Naive thymus-derived CD8-positive, alpha-beta T cell (primary cell): ENCODE data around the gene C9orf57. TPM values are rescaled to one million over a fixed set of nuclear protein-coding genes. Genes with fewer than 3 reads are reported as not detected.
"Not testable (repeated sequence)": the region's sequence is repeated elsewhere in the genome, so short reads cannot be mapped to it uniquely, and the experiment has no call there.

Experiments
- ATAC-seq, 2 donors: fragments of 150-1000 bp; cut with Tn5 transposase in 1 of 2; sonication (Bioruptor Pico), chemical (Tn5 transposase) in 1 of 2; 1 replicate in 1 of 2; 2 replicates in 1 of 2; pipeline ENCODE4 v1.10.0; 2021; ENCODE audit warnings: mild to moderate bottlenecking in 2 of 2, moderate library complexity in 2 of 2
- POLR2A ChIA-PET: fragments of 350-600 bp; sonication (Branson Sonifier 250); formaldehyde crosslinking; loops from one replicate; lab custom pipeline; 2021; ENCODE audit warnings: antibody characterized with exemption; lab: Charles Lee
- DNase-seq, 10 donors: peaks; one replicate each; pipeline versions ENCODE4 v3.0.0 to v3.0.0-alpha.2; 2020 to 2022
- H3K27ac Mint-ChIP-seq, 10 donors: one replicate each; pipeline ENCODE4 v1.8.0; 2020 to 2022; ENCODE audit warnings: mild to moderate bottlenecking in 10 of 10, mixed read lengths in 10 of 10, moderate library complexity in 4 of 10, inconsistent platforms in 1 of 10
- H3K27me3 Mint-ChIP-seq, 5 donors: one replicate each; pipeline ENCODE4 v1.8.0; 2021 to 2022; ENCODE audit warnings: mixed read lengths in 5 of 5
- H3K36me3 Mint-ChIP-seq, 3 donors: one replicate each; pipeline ENCODE4 v1.8.0; 2020 to 2022; ENCODE audit warnings: mixed read lengths in 3 of 3, mild to moderate bottlenecking in 2 of 3, inconsistent platforms in 1 of 3
- H3K4me1 Mint-ChIP-seq, 4 donors: one replicate each; pipeline ENCODE4 v1.8.0; 2021 to 2022; ENCODE audit warnings: mixed read lengths in 4 of 4
- H3K4me3 Mint-ChIP-seq, 10 donors: one replicate each; pipeline ENCODE4 v1.8.0; 2020 to 2022; ENCODE audit warnings: mild to moderate bottlenecking in 10 of 10, mixed read lengths in 10 of 10, moderate library complexity in 6 of 10, inconsistent platforms in 1 of 10
- H3K9me3 Mint-ChIP-seq, 9 donors: one replicate each; pipeline ENCODE4 v1.8.0; 2020 to 2022; ENCODE audit warnings: mixed read lengths in 9 of 9, mild to moderate bottlenecking in 3 of 9, inconsistent platforms in 1 of 9, moderate library complexity in 1 of 9
- polyA plus RNA-seq, 3 donors: library from polyadenylated mRNA; unstranded; fragments of 300-500 nt; fragmentation: Illumina TruSeq; gene quantifications; one replicate each; pipeline ENCODE4 v1.2.3, GENCODE V29; 2021
- total RNA-seq, 8 experiments: library from RNA in 2 of 8; stranded (reverse) in 2 of 8; gene quantifications; one replicate each; pipeline ENCODE4 v1.2.3 and lab custom pipeline; 2021 to 2026

C9orf57 gene, protein sequence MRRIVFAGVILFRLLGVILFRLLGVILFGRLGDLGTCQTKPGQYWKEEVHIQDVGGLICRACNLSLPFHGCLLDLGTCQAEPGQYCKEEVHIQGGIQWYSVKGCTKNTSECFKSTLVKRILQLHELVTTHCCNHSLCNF
- total RNA-seq (not detected), polyA plus RNA-seq (not detected), total RNA-seq (lab: John Stamatoyannopoulos, UW) (0 reads per million in 6 experiments)

DNA sequence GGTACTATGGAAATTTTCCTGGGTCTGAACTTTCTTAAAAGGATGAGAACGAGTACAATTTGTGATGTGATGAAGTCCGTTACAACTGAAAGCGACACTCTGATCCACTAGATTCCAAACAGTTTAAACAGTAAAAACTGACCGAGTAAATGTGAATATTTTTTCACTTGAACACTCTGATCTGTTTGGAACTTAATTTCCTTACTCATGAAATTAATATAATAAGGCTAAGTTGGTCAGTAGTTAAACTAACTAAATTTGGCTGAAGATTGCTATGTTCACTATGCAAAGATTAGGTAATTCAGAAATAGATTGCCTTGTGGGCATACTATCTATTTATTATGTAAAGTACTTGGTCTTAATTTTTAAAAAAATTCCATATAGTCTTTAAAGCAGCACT, at the start of gene C9orf57:
TSS of gene C9orf57 (minus strand) at position 101 of the 400 bp plus-strand sequence. CDS start 1,282 bp downstream, outside the sequence.
- ATAC-seq (no peak), DNase-seq (no peak)
- POLR2A ChIA-PET, result no interaction called here
- H3K4me3 Mint-ChIP-seq, result no peak within 1 kb of the TSS
- H3K27me3 Mint-ChIP-seq, result peaks cover 8 to 17% (median 13%) of the 10 kb centered on the region in 5 donors
- no peak within 1 kb of the TSS for H3K27ac Mint-ChIP-seq
- H3K4me1 Mint-ChIP-seq, result no peaks in the 10 kb centered on the region
- H3K36me3 Mint-ChIP-seq, result no peaks in the 10 kb centered on the region
- H3K9me3 Mint-ChIP-seq, result no peaks in the 10 kb centered on the region

DNA sequence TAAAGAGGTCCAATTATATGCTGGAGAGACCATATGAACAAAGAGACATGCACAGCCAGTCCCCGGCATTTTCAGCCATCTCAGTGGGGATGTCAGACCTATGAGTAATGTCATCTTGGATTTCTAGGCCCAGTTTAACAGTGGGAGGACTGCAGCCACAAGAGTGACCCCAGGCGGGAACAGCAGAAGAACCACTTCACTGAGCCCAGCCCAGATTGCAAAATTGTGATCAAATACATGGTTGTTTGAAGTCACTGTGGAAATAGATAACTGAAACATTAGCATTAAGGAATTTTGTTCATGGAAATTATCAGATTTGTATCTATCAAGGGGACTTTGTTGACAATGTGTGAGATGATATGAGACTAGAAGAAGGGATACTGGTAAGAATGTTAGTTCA, 42.1 kb upstream of the C9orf57 start:
- peaks cover 0 to 17% (median 6%) of the 10 kb centered on the region in 9 donors for H3K9me3 Mint-ChIP-seq
- H3K4me3 Mint-ChIP-seq, result no peak overlapping the region
- POLR2A ChIA-PET, result no interaction called here
- no peak for DNase-seq
- no peak overlapping the region for H3K27ac Mint-ChIP-seq
- peaks cover 0 to 3% (median 0%) of the 10 kb centered on the region in 5 donors for H3K27me3 Mint-ChIP-seq
- no peaks in the 10 kb centered on the region for H3K4me1 Mint-ChIP-seq
- ATAC-seq, result no peak
- H3K36me3 Mint-ChIP-seq, result no peaks in the 10 kb centered on the region

DNA sequence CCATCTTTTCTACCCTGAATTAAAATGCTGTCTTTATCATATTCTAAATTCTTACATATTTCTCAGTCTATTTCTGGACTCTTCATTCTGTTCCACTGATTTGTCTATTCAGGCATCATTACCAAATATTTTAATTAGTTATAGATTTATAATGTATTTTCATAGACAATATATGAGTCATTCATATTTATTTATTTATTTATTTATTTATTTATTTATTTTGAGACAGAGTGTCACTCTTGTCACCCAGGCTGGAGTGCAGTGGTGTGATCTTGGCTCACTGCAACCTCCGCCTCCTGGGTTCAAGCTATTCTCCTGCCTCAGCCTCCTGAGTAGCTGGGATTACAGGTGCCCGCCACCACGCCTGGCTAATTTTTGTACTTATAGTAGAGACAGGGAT, 35.1 kb upstream of the C9orf57 start:
- Mint-ChIP-seq H3K9me3 (peaks cover 0 to 28% (median 8%) of the 10 kb centered on the region in 9 donors), H3K27me3 (peaks cover 0 to 29% (median 8%) of the 10 kb centered on the region in 5 donors)
- H3K36me3 Mint-ChIP-seq, H3K4me1 Mint-ChIP-seq, DNase-seq, POLR2A ChIA-PET, H3K27ac Mint-ChIP-seq, ATAC-seq, H3K4me3 Mint-ChIP-seq: not testable (repeated sequence)

DNA sequence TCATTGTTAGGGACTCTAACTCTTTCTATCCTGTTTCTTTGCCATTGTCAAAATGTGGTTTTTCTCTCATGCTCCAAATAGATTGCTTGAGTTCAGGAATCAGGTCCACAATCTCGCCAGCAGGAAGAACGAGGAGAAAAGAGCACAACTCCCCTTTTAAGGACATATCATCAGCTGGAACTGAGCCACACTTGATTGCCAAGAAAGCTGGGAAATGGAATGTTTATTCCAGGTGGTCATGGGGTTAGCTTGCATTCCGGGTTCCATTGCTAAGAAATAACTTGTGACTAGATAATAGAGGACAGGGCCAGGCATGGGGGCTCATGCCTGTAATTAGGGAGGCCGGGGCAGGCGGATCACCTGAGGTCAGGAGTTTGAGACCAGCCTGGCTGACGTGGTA, 32.4 kb upstream of the C9orf57 start:
- POLR2A ChIA-PET, result no interaction called here
- no peak for DNase-seq
- no peak overlapping the region for H3K4me3 Mint-ChIP-seq
- no peaks in the 10 kb centered on the region for H3K36me3 Mint-ChIP-seq
- H3K27ac Mint-ChIP-seq, result no peak overlapping the region
- ATAC-seq, result no peak
- peaks cover 2 to 36% (median 14%) of the 10 kb centered on the region in 5 donors for H3K27me3 Mint-ChIP-seq
- peaks cover 0 to 13% (median 7%) of the 10 kb centered on the region in 9 donors for H3K9me3 Mint-ChIP-seq
- H3K4me1 Mint-ChIP-seq, result no peaks in the 10 kb centered on the region

DNA sequence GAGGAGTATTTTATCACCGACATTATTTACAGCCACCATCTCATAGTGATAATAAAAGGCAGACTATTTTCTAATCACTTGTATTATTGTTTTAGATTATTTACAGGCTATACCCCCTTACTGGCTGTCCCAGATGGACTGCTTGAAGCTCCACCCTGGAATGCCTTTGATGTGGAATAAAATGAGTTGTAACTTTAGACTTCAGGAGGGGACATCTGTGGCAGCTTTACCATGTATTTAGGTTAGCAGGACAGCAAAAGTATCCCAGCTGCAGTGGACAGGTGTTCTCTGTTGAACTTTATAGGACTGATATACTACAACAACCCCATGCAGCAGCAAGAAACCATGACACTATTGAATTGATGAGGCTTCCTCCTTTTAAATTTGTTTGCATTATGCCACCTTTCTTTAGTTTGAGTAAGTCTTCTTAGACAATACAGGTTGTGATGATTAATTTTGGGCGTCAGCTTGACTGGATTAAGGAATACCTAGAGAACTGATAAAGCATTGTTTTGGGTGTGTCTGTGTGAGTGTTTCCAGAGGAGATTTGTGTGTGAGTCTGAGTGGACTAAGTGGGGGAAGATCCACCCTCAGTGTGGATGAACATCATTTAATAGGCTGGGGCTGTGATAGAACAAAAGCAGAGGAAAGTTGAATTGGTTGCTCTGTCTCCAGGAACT, 29.2 kb upstream of the C9orf57 start:
- DNase-seq, result no peak
- no peaks in the 10 kb centered on the region for H3K4me1 Mint-ChIP-seq

DNA sequence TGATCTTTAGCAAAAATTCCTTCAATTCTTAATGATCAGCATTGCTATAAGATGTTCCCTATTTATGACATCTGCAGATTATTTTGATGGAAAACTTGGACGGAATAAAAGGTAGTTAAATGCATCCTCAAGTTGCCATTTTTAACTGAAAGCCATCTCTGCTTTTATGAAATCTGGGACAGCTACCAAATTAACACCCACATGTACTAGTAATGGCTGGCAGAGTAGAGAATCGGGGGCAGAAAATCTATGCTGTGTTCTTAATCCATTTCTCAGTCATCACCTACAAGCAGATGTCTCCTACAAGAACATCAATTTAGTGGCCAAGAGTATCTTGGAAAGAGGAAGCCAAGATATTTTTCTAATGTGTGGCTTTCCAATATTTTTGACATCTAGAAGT, 22.1 kb upstream of the C9orf57 start:
- no peak for DNase-seq
- Mint-ChIP-seq H3K9me3 (peaks cover 0 to 9% (median 4%) of the 10 kb centered on the region in 9 donors), H3K4me3 (no peak overlapping the region), H3K27ac (no peak overlapping the region), H3K4me1 (no peaks in the 10 kb centered on the region), H3K36me3 (peaks cover 0 to 4% (median 2%) of the 10 kb centered on the region in 3 donors), H3K27me3 (peaks cover 4 to 33% (median 8%) of the 10 kb centered on the region in 5 donors)
- POLR2A ChIA-PET, result no interaction called here
- no peak for ATAC-seq

More for the DNA sequence above, 29.2 kb upstream of the C9orf57 start:
- H3K27me3 Mint-ChIP-seq, result peaks cover 5 to 33% (median 17%) of the 10 kb centered on the region in 5 donors
- POLR2A ChIA-PET, result no interaction called here
- H3K4me3 Mint-ChIP-seq, result no peak overlapping the region
- no peak for ATAC-seq
- H3K27ac Mint-ChIP-seq, result no peak overlapping the region
- peaks cover 0 to 5% (median 0%) of the 10 kb centered on the region in 9 donors for H3K9me3 Mint-ChIP-seq
- no peaks in the 10 kb centered on the region for H3K36me3 Mint-ChIP-seq

DNA sequence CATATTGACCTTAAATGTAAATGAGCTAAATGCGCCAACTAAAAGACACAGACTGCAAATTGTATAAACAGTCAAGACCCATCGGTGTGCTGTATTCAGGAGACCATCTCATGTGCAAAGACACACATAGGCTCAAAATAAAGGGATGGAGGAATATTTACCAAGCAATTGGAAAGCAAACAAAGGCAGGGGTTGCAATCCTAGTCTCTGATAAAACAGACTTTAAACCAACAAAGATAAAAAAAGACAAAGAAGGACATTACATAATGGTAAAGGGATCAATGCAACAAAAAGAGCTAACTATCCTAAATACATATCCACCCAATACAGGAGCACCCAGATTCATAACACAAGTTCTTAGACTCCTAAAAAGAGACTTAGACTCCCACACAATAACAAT, 14.3 kb upstream of the C9orf57 start:
- ATAC-seq, H3K27ac Mint-ChIP-seq, DNase-seq, POLR2A ChIA-PET, H3K4me3 Mint-ChIP-seq, H3K4me1 Mint-ChIP-seq: not testable (repeated sequence)
- Mint-ChIP-seq H3K27me3 (peaks cover 0 to 11% (median 5%) of the 10 kb centered on the region in 5 donors), H3K36me3 (peaks cover 0 to 13% (median 2%) of the 10 kb centered on the region in 3 donors), H3K9me3 (peaks cover 0 to 61% (median 27%) of the 10 kb centered on the region in 9 donors)

DNA sequence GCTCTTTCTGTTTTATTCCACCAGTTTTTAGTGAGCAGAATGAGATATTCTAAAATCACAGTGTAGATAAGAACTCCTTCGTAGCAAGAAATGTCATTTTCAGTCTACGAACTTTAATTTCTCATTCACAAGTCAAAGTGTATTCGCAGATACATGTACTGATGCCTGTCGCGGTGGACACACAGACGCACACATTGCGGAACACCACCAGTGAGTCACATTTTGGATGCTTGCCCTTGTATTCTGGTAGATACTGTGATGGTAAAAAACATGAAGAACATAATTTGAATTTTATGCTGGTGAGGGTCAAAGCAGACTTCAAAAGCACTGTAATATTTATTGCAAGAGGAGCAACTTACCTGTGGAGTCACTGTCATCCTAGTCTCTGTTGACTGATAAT, 4.7 kb upstream of the C9orf57 start:
- H3K4me3 Mint-ChIP-seq, result no peak overlapping the region
- H3K9me3 Mint-ChIP-seq, result peaks cover 0 to 8% (median 3%) of the 10 kb centered on the region in 9 donors
- H3K36me3 Mint-ChIP-seq, result peaks cover 0 to 3% (median 2%) of the 10 kb centered on the region in 3 donors
- no peak for ATAC-seq
- H3K27ac Mint-ChIP-seq, result no peak overlapping the region
- no peaks in the 10 kb centered on the region for H3K4me1 Mint-ChIP-seq
- H3K27me3 Mint-ChIP-seq, result peaks cover 8 to 23% (median 12%) of the 10 kb centered on the region in 5 donors
- no peak for DNase-seq
- POLR2A ChIA-PET, result no interaction called here

DNA sequence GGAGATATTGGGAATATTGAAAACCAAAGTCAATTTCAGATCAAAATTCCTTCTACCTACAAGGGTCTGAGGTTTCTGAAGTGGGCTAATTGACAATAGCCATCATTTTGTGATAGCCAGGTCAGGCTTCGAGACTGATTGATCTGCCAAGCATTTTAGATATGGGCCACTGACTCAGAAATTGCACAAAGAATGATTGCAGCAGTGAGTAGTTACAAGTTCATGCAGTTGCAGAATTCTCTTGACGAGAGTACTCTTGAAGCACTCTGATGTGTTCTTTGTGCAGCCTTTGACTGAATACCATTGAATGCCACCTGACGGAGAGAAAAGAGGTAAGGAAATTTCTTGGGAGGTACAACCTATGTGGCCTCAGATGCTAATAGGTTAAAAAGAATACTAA, 8.3 kb downstream of the C9orf57 start:
- H3K9me3 Mint-ChIP-seq, result no peaks in the 10 kb centered on the region
- H3K36me3 Mint-ChIP-seq, result no peaks in the 10 kb centered on the region
- ATAC-seq (no peak), DNase-seq (no peak)
- no peak overlapping the region for H3K4me3 Mint-ChIP-seq
- peaks cover 0 to 19% (median 3%) of the 10 kb centered on the region in 5 donors for H3K27me3 Mint-ChIP-seq
- H3K4me1 Mint-ChIP-seq, result no peaks in the 10 kb centered on the region
- no peak overlapping the region for H3K27ac Mint-ChIP-seq
- POLR2A ChIA-PET, result no interaction called here

DNA sequence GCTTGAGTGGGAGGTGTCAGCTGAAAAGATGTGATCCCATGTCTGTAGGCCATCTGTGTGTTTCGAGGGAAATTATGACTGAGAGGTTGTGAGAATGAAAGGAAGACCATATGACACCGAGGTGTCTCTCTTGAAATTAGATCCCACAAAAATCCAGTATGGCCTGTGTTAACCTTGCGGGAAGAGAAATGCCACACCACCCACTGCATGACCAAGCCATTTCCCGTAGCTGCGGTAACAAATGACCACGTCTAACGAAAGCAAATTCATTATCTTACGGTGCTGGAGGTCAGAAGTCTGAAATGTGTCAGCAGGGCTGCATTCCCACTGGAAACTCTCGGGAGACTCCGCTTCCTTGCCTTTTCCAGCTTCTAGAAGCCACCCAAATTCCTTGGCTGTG, 11.6 kb downstream of the C9orf57 start:
- DNase-seq, result no peak
- Mint-ChIP-seq H3K27me3 (peaks cover 3 to 30% (median 6%) of the 10 kb centered on the region in 5 donors), H3K4me3 (no peak overlapping the region), H3K27ac (peak overlapping the region in 1 of 10 donors; percentile 3), H3K9me3 (no peaks in the 10 kb centered on the region), H3K4me1 (no peaks in the 10 kb centered on the region), H3K36me3 (no peaks in the 10 kb centered on the region)
- POLR2A ChIA-PET, result no interaction called here
- no peak for ATAC-seq

DNA sequence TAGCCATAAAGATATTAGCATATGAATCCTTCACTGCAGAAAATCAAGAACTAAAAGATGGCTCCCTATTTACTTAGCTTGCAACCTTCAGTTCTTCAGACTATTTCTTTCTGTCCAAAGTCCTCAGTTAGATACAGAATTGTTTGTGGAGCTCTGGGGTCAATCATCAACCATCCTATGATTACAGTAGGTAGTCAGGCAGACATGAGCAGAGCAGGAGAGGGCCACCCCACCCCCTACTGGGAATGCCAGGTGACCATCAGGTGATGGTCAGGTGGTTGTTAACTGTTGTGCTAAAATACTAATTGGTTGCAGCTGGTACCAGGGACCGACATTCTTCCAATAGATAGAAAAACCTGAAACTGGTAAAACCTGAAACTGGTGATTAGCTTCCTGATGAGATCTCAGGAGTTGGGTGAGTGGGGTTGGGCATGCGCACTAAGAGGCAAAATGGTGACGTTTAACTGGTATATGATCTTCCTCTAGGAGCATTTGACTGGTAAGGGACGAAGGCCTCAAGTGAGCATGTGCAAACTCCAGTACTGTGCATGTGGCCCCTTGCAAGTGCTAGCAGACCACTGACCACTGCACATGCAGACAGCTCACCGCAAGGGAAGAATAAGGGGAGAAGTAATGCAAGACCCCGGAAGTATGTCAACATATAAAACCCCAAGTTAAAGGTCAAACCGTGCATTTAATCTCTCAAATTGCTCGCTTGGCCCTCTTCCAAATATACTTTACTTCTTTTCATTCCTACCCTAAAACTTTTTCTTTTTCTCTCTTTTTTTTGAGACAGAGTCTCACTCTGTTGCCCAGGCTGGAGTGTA, 13.6 kb downstream of the C9orf57 start:
- no peak overlapping the region for H3K4me3 Mint-ChIP-seq
- POLR2A ChIA-PET, result no interaction called here
- H3K36me3 Mint-ChIP-seq, result no peaks in the 10 kb centered on the region
- H3K9me3 Mint-ChIP-seq, result no peaks in the 10 kb centered on the region
- H3K27me3 Mint-ChIP-seq, result peaks cover 1 to 39% (median 11%) of the 10 kb centered on the region in 5 donors
- H3K27ac Mint-ChIP-seq, result no peak overlapping the region
- no peak for DNase-seq
- ATAC-seq, result no peak
- H3K4me1 Mint-ChIP-seq, result no peaks in the 10 kb centered on the region

DNA sequence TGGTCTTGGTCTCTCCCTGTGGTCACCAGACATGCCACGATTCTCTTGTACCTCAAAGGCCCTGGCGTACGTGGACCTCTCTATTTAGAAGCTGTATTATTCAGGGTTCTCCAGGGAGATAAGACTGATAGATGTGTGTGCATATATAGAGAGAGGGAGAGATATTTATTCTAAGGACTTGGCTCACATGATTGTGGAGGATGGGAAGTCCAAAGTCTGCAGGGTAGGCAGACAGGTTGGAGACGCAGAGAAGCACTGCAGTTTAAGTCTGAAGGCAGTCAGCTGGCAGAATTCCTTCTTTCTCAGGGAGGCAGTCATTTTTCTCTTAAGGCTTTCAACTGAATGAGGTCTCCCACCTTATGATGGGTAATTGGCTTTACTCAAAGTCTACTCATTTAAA, 16.3 kb downstream of the C9orf57 start:
- no peak overlapping the region for H3K27ac Mint-ChIP-seq
- H3K36me3 Mint-ChIP-seq, result no peaks in the 10 kb centered on the region
- H3K4me3 Mint-ChIP-seq, result no peak overlapping the region
- peaks cover under 1 to 3% (median 2%) of the 10 kb centered on the region in 4 donors for H3K4me1 Mint-ChIP-seq
- POLR2A ChIA-PET, result no interaction called here
- no peaks in the 10 kb centered on the region for H3K9me3 Mint-ChIP-seq
- H3K27me3 Mint-ChIP-seq, result peaks cover 4 to 38% (median 16%) of the 10 kb centered on the region in 5 donors
- DNase-seq, result no peak
- no peak for ATAC-seq

DNA sequence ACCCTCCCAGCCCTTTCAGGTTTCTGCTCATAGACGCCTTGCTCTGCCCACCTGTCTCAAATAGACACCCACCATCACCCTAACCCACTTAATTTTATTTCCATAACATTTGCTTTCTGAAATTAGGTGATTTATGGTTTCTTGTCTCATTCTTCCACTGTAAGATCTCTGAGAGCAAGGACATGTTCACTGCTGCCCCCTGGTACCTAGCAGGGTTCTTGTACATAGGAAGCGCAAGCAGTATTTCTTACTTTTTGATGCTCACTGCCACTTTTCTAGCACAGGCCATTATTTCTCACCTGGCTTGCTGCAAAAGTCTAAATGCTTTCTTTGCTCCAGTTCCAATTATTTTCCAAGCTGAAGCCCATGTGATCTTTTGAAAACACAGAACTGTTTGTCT, 16.8 kb downstream of the C9orf57 start:
- no peak overlapping the region for H3K4me3 Mint-ChIP-seq
- POLR2A ChIA-PET, result no interaction called here
- no peaks in the 10 kb centered on the region for H3K36me3 Mint-ChIP-seq
- no peak overlapping the region for H3K27ac Mint-ChIP-seq
- no peak for ATAC-seq
- no peaks in the 10 kb centered on the region for H3K9me3 Mint-ChIP-seq
- H3K4me1 Mint-ChIP-seq, result peaks cover 2 to 7% (median 3%) of the 10 kb centered on the region in 4 donors
- no peak for DNase-seq
- peaks cover 5 to 38% (median 16%) of the 10 kb centered on the region in 5 donors for H3K27me3 Mint-ChIP-seq
